NCI-H526 (cell line): Measurements from ENCODE around the gene ZNF749.
"Not testable (repeated sequence)": the region's sequence is repeated elsewhere in the genome, so short reads cannot be mapped to it uniquely, and the experiment has no call there.

Source experiments
- DNase-seq, 2 experiments: peaks; one replicate each; lab custom pipeline; 2025; lab: John Stamatoyannopoulos, UW

The ZNF749 gene

DNA sequence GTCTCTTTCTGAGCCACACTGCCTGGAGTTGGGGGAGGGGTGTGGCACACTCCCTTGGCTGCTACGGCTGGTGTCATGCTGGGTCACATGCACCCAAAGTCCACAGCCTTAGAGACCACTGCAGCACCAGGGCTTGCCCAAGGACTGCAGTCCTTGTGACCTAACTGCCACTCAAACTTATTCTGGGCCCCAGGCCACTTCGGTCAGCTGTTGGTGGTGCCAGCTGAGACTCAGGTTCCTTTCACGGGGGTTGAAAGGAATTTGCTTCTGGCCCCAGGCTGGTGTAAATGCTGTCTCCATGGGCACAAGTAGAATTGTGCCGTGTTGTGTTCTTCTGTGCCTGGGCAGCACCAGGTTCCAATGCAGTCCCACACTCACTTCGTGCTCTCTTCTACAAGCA, 31.4 kb downstream of the ZNF749 start:
- DNase-seq, result no peak

DNA sequence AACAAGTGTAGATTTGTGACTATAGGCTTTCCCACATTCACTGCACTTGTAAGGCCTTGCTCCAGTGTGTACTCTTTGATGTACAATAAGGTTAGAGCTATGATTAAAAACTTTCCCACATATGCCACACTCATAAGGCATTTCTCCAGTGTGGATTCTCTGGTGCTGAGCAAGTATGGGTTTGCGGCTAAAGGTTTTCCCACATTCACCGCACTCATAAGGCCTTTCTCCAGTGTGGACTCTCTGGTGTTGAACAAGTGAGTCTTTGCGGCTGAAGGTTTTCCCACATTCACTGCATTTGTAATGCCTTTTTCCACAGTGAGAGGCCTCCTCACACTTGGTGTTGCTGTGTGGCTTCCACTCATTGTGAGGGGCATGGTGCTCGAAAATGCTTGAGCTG, 38.5 kb downstream of the ZNF749 start:
- no peak for DNase-seq

DNA sequence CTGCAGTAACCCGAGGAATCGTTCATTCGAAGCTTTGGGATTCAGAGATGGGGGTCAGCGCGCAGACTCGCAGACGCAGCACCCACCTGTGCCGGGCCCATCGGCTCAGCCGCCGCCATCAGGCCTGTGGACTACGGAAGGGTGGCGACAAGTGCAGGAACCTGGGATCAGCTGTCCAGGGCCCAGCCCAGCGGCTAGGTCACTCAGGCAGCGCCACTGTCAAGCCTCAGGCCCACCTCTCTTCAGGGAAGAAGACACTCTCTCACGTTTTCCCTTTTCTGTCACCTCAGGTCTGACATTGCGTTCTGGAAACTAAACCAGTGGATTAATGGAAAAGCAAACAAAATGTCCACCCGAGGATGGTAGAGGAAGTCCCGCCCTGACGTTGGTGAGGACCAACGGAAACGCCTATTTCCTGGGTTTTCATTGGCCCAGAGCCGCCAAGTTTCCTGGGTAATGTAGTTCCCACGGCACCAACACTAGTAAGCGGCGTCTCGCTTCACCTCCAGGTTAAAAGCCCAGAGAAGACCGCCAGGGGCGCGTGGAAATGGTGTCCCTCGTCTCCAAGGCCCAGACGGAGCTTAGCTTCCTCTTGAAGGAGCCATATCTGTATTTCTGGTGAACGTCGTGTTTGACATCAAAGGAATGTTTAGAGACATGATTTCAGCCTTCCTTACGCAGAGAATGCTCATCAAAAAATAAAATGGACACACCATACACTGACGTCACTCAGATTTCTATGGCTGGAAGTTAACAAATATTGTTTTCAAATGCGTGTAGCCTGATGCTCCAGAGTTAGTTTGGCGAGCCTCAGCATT, 42.3 kb downstream of the ZNF749 start, which contains the start of gene ZNF772:
ZNF772 (minus strand) TSS at position 376 of the 818 bp plus-strand sequence; CDS start at position 119, 257 bp downstream.
- peak; percentile 96 to 97 for DNase-seq

DNA sequence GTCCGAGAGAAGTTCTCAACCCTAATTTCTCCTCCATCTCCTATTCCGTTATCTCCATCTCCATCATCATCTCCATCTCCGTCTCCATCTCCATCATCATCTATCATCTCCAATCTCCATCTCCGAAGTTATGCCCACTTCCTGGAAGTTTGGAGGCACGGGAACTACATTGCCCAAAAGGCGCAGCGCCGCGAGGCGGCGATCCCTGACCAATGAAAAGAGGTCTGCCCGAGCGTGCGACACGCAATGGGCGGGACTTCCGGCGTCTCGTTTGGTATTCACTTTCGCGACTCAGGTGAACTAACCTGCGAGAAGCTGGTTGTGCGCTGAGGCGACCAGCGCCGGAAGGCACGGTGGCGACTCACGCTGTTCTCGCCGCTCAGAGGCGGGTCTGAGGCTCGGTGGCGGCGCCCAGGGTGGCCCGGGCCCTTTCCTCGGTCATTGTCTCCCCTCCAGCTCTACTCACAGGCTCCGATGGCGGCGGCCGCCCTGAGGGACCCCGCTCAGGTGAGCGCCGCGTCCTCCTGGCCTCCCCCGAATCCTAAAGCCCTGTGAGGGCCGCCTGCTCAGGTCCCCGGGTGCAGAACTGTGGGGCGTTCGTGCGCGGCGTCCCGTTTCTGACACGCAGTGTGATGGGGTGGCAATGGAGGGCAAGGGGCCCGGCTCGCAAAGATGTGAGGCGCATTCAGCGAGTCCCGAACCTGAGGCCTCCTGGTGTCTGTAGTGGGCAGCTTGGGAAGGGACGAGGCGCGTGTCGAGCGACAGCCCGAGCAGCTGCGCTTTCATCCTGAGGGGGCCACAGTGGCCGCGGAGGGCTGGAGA, 52.6 kb downstream of the ZNF749 start, which contains the start of gene ZNF419:
ZNF419 (plus strand) TSS at position 274 of the 822 bp plus-strand sequence; CDS start at position 475, 201 bp downstream.
- DNase-seq, result peak; percentile 86 to 97

DNA sequence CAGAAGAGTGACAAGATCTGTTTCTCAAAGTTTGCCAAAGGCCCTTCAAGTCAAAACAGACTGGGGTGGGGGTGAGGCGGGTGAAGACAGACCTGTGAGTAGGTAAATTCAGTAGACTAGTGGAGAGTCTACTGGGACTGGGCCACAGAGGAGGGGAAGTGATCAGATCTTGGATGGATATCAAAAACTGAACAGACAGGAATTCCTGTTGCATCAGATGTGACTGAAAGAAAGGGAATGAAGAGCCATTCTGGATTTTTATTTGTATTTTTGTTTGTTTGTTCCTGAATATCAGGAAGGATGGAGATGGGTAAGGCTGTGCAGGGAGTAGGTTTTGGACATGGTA, 53.1 kb downstream of the ZNF749 start:
- DNase-seq, result not testable (repeated sequence)
